Right lobe of liver (tissue), 4 donors: Measurements from ENCODE around the gene URAD.

ENCODE experiments used
- CTCF ChIP-seq, 4 donors: fragments of 200-600 bp in 3 of 4; fragments of 450-650 bp in 1 of 4; IDR thresholded peaks; one replicate each; pipeline versions ENCODE4 v1.5.1 to v1.8.0; 2016 to 2022; ENCODE audit warnings: antibody characterized with exemption in 4 of 4, mild to moderate bottlenecking in 2 of 4
- POLR2A ChIP-seq: fragments of 450-650 bp; IDR thresholded peaks from one replicate; pipeline ENCODE4 v1.6.1; 2017; ENCODE audit warnings: antibody characterized with exemption, mild to moderate bottlenecking
- donor health status: DM: no; HTN: no; CAD: no.
- donor health status: DM: no; HTN: no; CAD: no.
- donor health status: DM: no; HTN: yes; CAD: no.

GRCh38 chr13:27964741-27965323, 23.7 kb downstream of the URAD start:
- no peak for TF ChIP-seq CTCF (IDR thresholded peaks at IDR 0.05)
- no peak for TF ChIP-seq POLR2A
